GM12873 (cell line): ENCODE data around the gene PRM2.

Experiments used
- CTCF ChIP-seq: IDR thresholded peaks from 2 replicates; pipeline ENCODE4 v1.5.1; 2012; ENCODE audit warnings: low read depth, mild to moderate bottlenecking, moderate library complexity, low read length, control low read depth; ENCODE audit not compliant: insufficient read depth; ENCODE audit errors: missing control alignments

PRM2 gene

GRCh38 chr16:11296706-11297491 lies 20.6 kb upstream of the PRM2 start:
- TF ChIP-seq CTCF, result no peak

GRCh38 chr16:11296351-11296705 lies 20.0 kb upstream of the PRM2 start:
- no peak for TF ChIP-seq CTCF

GRCh38 chr16:11295672-11296071 lies 19.4 kb upstream of the PRM2 start:
- TF ChIP-seq CTCF, result no peak

- no peak for TF ChIP-seq CTCF
These were observed 15.9 kb upstream of the PRM2 start for GRCh38 chr16:11292076-11292748.

- no peak for TF ChIP-seq CTCF
These were observed 14.9 kb upstream of the PRM2 start for GRCh38 chr16:11291091-11291703.

GRCh38 chr16:11290102-11290893 lies 14.0 kb upstream of the PRM2 start:
- TF ChIP-seq CTCF, result no peak

GRCh38 chr16:11289202-11289601 lies 12.9 kb upstream of the PRM2 start:
- TF ChIP-seq CTCF, result no peak
